ENCODE measurements around the gene OFD1. TPM values are rescaled to one million over a fixed set of nuclear protein-coding genes. Genes with fewer than 3 reads are reported as not detected.
"Not testable (repeated sequence)": the region's sequence is repeated elsewhere in the genome, so short reads cannot be mapped to it uniquely, and the experiment has no call there.

Gene OFD1
- total RNA-seq, 1 donor from 2014 or later = 40.7 TPM

DNA sequence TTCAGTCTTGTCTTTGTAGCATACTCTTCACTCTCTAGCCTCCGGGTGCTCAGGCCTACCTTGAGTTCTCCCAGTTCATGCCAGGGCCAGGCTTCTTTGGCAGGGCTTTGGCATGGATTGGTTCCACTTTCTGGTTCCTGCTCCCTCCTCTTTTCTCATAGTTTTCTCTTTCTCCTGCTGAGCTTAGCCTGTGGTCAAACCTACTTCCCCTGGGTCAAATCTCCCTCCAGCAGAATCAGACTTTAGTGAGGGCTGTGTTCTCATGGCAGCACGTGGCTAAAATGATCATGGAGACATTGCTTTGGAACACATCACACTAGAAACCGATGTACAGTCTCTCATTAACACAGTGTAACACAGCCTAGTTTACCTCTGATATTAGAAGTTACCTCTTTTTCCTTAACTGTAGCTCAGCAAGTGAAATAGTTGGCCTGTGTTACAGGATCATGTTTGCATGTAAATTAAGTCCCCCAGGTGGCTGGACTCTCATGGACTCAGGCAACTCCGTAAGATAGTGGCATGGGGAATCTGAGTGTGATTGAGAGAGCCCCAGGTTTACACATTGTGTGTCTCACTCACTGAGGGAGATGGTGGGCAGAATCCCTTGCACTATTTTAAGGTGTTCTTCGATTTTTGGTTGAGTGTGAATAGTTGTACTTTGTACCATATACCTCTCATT is 32.3 kb upstream of the OFD1 start:
- DNase-seq (ENCODE audit: low spot score) = no peak

DNA sequence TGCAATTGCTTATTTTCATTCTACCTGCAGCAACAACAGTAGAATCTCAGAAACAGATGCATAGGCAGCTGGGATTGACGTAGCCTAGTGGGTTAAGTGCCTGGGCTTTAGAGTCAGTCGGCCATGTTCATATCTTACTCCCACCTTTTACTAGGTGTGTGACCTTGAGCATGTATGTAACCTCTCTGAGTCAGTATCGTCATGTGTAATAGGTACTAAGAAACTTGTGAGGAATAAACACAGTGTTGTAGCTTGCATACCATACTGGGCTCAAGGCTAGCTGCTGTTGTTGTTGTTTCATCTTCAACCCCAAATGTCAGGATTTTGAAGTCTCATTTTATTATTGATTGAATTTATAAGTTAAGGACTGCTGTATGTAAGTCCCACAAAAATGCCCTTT is 31.4 kb upstream of the OFD1 start:
- no peak for DNase-seq (ENCODE audit: low spot score)

DNA sequence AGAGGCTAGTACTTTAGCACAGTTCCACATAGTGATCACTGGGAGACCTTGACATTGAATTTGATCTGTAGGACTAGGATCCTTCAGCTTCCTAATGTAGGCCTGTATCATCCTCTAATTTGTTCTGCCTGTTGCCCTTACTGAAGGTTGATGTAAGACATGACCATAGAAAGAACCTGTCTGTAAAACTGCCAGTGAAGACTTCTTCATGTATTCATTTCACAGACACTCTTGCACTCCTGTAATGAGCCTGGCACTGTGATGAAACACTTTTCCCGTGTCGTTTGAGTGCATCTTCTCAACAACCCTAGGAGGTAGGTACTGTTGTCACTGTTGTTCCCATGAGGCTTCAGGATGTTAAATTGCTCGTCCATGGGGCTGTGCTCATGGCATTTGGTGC is 31.0 kb upstream of the OFD1 start:
- no peak for DNase-seq (ENCODE audit: low spot score)

DNA sequence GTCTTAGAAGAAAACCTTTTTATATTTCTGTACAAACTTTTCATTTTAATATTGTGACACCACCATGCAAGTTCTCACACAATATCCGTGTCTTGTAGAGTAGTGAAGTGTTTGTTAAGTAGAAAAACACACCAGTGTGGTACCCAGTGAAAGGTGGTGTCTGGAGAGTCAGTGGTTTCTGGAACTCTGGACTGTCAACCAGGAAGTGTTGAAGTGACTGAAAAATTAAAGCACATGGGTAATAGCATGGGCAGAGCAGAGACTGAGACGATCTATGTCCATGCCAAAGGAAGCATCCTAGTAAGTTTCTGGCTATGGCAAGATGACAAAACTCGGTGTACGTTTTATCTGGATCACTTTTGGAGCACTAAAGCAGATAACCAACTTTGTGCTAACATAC is 23.4 kb upstream of the OFD1 start:
- no peak for DNase-seq (ENCODE audit: low spot score)

DNA sequence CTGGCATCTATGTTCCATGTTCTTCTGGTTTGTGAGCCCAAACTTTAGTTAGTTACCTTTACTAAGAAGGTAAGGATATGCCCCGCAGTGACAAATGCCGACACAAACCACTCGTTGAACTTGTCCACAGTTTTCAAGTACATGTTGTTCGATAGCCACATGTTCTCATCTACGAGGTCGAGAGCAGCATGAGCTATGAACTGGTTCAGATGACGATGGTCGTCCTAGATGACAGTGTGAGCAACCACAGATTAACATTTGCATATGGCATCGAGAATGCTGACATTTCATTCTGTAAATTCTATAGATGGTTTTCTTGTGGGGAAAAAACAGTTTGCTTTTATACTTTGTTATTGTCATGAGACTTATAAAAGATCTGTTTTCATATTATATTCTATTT is 18.1 kb upstream of the OFD1 start:
- no peak for DNase-seq (ENCODE audit: low spot score)

DNA sequence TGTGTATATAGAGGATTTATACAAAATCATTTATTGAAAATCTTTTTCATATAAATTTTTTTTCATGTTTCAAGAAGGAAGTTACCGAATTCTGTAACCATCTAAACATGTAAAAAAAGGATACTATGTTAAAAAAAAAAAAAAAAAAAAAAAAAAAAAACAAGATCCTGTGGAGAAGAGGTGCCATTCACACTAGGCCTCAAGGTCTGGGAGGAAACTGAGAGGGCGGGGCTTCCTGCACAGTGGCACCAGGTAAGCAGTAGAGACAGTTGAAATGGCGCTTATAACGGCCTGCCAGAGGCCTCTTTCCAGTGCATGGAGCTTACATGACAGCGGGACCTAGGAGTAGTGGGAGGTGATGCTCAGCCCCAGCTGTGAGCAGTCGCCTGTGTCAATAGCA is 17.6 kb upstream of the OFD1 start:
- DNase-seq (ENCODE audit: low spot score) = no peak

DNA sequence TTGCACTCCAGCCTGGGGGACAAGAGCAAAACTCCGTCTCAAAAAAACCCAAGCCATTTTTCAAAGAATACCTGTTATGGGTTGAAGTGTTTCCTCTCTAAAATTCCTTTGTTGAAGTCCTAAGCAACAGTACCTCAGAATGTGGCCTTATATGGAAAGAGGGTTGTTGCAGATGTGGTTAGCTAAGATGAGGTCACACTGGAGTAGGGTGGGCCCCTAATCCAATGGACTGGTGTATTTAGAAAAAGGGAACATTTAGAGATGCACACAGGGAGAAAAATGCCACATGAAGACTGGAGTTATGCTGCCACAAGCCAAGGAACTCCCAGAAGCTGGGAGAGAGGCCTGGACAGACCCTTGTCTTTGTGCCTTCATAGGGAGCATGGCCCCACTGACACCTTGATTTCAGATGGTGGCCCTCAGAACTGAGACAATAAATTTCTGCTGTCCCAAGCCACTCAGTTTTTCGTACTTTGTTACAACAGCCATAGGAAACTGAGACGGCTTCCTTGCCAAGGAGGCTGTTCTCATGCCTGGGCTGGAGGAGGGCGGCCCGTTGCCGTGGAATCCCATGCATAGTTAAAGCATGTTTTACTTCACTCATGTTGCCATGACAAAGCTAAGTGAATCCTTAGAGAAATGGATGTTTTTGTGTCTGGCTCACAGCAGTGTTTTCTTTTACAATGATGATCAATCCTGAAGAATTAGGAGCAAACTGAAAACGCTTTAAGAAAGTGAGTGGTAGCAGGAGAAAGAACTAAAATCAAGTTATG is 16.7 kb upstream of the OFD1 start:
- DNase-seq (ENCODE audit: low spot score) = no peak

DNA sequence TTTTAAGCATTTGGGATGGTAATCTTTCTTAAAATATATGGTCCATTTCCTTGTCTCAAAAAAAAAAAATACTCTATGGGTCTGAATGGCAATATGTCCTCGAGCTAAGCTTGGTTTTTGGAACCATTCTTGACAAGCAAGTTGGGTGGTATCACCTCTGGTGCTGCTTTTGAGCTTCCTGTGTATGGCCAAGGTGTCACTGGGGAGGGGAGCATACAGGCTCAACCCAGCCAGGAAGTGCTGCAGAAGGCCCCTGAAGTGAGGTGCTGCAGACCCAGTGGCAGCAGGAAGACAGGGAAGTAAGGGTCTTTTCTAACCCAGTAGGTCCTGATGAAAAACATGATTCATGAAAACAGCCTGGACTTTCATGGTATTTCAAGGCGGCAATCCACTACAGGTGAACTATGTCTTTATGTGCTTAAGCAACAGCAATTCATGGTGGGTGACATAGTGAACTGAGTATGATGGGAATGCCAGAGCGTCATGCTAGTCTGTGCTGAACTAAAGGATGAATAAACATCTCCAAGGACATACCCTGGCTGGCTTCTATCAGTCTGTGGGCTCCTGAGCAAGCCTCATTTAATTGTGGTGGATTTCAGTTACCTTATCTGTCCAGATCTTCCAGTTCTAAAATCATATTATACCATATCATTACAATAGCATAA is 15.2 kb upstream of the OFD1 start:
- DNase-seq (ENCODE audit: low spot score) = no peak

DNA sequence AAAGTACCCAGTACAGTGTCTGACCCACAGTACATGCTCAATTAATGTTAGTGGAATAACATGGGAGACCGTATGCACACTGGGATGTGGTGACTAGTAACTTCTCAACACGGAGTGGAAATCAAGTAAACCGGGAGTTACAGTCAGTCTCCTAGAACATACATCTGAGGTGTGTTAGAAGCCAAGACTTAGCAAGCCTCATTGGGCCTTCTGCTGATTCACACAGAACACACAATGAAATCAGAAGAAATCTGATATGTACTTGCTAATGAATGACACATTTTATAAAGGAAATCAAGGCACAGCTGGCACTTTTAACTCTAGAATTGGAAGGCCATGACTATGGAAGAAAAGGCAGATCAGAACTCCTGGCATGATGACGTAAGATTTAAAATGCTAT is 13.2 kb upstream of the OFD1 start:
- no peak for DNase-seq (ENCODE audit: low spot score)

DNA sequence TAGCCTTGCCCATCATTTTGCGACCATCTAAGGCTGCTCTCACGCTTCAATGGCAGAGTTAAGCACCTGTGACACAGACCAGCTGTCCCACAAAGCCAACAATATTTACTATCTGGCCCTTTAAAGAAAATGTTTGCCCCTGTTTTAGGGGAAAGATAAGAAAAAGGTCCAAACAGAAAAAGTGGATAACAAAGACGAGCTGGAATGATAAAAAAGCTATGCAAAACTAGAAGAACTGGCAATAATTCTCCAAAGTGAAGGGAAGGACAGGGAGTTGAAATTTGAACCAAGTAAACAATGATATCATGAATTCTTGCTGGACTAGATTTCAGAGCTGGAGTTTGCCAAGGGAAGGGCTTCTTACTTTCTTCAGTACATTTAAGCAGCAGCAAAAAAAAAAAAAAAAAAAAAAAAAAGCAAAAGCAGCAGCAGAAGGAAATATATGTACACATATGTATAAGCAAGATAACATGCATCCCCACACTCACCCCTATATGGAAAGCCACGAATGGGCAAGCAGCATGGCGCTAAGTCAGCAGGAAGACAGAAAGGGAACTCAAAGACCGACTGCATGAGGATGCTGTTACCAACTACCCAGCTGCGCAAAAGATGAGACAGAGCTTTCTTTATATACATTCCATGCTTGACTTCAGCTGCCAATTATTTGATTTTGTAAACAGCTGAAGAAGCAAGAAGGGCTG is 12.6 kb upstream of the OFD1 start:
- DNase-seq (ENCODE audit: low spot score) = no peak

DNA sequence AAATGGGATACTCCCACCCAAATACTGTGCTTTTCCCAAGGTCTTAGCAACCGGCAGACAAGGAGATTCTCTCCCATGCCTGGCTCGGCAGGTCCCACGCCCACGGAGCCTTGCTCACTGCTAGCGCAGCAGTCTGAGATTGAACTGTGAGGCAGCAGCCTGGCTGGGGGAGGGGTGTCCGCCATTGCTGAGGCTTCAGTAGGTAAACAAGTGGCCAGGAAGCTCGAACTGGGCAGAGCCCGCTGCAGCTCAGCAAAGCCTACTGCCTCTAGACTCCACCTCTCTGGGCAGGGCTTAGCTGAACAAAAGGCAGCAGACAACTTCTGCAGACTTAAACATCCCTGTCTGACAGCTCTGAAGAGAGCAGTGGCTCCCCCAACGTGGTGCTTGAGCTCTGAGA is 9.7 kb upstream of the OFD1 start:
- DNase-seq (ENCODE audit: low spot score) = not testable (repeated sequence)

DNA sequence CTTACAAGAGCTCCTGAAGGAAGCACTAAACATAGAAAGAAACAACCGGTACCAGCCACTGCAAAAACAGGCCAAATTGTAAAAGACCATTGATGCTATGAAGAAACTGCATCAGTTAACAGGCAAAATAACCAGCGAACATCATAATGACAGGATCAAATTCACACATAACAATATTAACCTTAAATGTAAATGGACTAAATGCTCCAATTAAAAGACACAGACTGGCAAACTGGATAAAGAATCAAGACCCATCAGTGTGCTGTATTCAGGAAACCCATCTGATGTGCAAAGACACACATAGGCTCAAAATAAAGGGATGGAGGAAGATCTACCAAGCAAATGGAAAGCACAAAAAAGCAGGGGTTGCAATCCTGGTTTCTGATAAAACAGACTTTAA is 8.0 kb upstream of the OFD1 start:
- DNase-seq (ENCODE audit: low spot score) = not testable (repeated sequence)

DNA sequence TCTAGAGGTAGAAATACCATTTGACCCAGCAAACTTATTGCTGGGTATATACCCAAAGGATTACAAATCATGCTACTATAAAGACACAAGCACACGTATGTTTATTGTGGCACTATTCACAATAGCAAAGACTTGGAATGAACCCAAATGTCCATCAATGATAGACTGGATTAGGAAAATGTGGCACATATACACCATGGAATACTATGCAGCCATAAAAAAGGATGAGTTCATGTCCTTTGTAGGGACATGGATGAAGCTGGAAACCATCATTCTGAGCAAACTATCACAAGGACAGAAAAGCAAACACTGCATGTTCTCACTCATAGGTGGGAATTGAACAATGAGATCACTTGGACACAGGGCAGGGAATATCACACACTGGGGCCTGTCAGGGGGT is 4.0 kb upstream of the OFD1 start:
- DNase-seq (ENCODE audit: low spot score) = not testable (repeated sequence)

DNA sequence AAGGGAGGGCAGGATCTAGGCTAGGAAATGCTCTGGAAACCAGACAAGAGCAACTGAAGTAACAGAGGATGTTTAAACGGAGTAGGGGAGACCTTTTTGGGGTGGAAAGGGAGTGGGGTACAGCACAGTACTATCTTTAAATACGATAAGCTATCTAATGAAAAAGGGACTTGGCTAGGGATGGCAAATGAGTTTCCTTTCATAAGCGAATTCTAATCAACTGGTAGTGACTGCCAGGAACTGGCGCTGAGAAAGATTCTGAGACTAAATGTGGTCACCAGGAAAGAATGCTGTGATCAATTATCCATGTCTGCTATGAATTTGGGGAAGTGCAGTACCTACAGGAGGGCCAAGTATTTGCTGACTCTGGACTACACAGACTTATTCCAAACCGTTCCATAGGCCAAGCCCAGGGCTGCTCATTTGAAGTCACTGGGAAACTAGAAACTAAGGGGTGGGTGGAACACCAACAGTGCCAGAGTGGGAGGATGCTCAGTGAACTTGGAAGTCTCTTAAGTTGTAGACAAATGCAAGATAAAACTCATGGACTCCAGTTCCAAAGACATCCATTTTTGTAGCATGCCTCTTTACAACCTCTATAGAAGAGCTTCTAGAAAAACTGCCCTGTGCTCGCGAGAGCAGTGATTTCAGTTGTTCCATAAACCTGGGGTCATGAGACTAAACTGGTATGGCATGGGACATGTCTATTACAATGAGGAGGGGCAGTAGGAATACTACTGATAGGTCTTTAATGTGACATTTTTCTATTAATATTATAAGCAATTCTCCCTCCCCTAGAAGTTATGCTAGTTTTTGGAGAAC is 2.1 kb upstream of the OFD1 start:
- no peak for DNase-seq (ENCODE audit: low spot score)

DNA sequence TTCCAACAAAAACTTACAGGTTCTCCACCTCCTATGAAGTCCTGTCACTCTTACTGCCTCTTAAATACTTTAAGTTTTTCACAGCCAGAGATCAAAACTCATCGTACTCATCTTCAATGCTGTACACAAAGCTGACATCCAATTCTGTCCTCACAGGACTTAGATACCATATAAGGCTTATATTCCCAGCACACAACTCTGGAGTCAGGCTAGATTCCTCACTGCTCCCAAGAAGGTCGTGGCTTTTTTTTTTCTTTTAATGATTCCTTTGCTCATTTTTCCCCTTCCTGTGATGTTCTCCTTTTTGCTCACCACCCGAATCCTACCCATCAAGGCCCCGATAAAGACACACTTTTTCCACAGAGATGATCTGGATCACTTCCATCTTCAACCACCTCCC is 1.0 kb upstream of the OFD1 start:
- DNase-seq (ENCODE audit: low spot score) = no peak

DNA sequence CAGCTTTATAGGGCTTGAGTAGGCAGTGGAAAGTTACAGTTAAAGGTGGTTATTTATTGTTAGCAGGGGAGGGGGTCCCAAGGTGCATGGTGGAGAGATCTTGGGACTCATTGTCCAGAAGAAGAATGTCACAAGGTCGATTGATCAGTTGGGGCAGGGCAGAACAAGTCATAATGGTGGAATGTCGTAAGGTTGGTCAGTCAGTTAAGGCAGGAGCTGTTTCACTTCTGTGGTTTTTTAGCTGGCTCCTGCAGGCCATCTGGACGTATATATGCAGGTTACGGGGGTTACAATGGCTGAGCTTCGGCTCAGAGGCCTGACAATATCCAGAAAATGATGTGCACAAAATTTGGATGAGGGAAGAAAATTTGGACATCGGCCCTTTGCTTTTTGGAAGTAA is 7.1 kb downstream of the OFD1 start:
- DNase-seq (ENCODE audit: low spot score) = no peak

DNA sequence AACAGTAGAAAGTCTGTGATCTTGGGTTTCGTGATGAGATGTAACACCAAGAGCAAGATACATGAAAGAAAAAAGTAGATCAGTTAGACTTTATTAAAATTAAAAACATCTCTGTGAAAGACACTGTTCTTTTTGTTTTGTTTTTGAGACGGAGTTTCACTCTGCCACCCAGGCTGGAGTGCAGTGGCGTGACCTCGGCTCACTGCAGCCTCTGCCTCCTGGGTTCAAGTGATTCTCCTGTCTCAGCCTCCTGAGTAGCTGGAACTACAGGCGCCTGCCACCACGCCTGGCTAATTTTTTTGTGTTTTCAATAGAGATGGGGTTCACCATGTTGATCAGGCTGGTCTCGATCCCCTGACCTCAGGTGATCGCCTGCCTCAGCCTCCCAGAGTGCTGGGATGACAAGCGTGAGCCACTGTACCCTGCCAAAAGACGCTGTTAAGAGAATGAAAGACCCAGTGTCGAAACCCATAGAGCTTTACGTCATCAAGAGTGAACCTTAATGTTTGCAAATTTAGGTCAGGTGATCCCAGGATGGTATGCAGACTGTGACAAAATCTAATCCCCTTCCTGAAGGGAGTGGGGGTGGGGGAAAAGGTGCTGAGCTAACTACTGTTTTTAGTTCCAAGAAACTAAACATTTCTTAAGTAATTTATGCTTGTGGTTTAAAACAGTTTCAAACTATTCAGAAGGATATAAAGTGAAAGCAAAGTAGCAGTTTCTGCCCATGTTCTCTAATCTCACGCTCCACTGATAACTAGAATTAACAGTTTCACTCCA is 8.0 kb downstream of the OFD1 start:
- DNase-seq (ENCODE audit: low spot score) = no peak

DNA sequence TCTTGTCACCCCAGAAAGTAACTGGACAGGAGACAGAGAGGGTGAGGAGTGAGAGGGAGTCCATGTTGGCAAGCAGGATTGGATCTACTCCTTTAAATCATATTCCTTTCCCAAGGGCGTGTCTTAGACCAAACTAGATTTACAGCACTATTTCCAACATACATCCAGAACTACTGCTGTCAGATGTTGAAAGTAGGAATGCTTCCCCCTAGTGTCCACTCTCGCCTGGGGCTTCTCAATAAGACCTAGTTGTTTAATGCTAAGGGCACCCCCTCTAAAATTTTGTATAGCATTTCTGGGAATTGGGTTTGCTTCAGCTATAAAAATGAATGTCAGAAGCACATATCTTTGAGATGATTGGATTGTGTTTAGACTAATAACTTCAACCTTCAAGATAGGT is 13.3 kb downstream of the OFD1 start:
- no peak for DNase-seq (ENCODE audit: low spot score)

DNA sequence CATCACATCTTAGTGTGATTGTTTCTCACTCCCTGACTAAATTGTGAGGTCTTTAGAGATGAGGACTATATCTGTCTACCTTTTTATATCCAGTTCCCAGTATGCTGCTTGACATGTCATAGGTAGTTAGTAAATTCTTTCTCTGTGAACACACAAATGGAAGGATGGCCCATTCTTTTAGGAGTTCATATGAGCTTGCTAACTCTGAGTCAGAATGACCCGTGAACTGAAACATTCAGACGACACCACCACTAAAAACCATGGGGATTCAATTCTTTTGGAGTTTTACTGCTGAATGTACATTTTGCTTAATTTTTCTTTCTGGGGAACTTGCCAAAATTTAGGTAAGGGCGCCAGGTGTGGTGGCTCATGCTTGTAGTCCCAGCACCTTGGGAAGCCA is 13.9 kb downstream of the OFD1 start:
- DNase-seq (ENCODE audit: low spot score) = no peak

DNA sequence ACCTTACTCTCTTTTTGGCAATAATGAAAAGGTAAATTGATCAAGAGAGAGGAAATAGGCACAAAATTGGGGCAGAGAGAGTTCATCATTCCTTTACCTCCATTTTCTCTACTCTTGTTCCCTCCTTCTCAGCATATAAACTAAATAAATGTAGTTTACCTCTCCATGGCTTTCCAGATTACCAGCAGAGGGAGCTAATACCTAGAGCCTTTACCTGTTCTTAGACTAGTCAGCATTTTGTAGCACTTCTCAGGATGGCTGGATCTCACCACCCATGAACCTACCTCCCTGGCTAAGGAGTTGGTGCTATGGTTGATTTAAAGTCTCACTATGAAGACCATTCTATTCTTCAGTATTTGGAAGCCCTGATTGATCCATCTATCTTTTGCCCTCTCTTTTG is 15.7 kb downstream of the OFD1 start:
- no peak for DNase-seq (ENCODE audit: low spot score)

DNA sequence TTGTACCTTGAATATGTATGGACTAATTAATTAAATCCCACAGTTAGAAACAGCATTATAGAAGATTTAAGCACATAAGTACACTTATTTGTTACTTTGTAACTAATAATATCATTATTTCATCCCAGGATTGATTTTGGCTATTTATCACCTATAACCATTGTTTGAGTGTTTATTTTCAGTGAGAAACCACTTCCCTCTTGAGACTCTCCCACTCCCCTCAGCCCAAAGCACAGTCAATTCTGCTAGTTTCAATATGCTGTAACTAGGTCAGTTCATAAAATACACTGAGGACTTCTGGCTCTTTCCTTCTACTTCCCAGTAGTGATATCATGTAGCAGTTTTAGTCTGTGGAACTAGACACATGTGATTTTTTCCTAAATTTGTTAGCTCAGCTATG is 16.3 kb downstream of the OFD1 start:
- DNase-seq (ENCODE audit: low spot score) = no peak
